OCI-LY1 (cell line): ENCODE results near the gene CNNM1.

Experiments
- H2AFZ ChIP-seq: fragments of 200-600 bp; sonication (generic), shearing (Covaris generic); 2 replicates; pipeline ENCODE4 v1.6.0; 2014; ENCODE audit warnings: antibody characterized with exemption, mild to moderate bottlenecking, low read length
- H3F3A ChIP-seq: fragments of 200-600 bp; sonication (generic), shearing (Covaris generic); 2 replicates; pipeline ENCODE4 v1.6.0; 2014; ENCODE audit warnings: mild to moderate bottlenecking, antibody characterized with exemption, low read length, moderate library complexity; ENCODE audit not compliant: insufficient read depth
- H3K27ac ChIP-seq: fragments of 200-600 bp; sonication (generic); 2 replicates; pipeline ENCODE4 v1.5.1; 2014; ENCODE audit warnings: low read length, mixed run types, mild to moderate bottlenecking, low read depth; ENCODE audit not compliant: poor library complexity, severe bottlenecking
- H3K27me3 ChIP-seq: fragments of 200-600 bp; sonication (generic); 2 replicates; pipeline ENCODE4 v1.6.0; 2014; ENCODE audit warnings: antibody characterized with exemption, mild to moderate bottlenecking, low read length, moderate library complexity; ENCODE audit not compliant: insufficient read depth
- H3K36me3 ChIP-seq: fragments of 200-600 bp; sonication (generic); 2 replicates; pipeline ENCODE4 v1.6.1; 2014; ENCODE audit warnings: mild to moderate bottlenecking, antibody characterized with exemption, low read length, moderate library complexity, mixed read lengths; ENCODE audit not compliant: insufficient read depth
- H3K4me1 ChIP-seq: fragments of 200-600 bp; sonication (generic); 2 replicates; pipeline ENCODE4 v1.5.1; 2014; ENCODE audit warnings: mild to moderate bottlenecking, low read length, moderate library complexity; ENCODE audit not compliant: insufficient read depth, severe bottlenecking
- H3K4me2 ChIP-seq: fragments of 200-600 bp; sonication (generic), shearing (Covaris generic); 2 replicates; pipeline ENCODE4 v1.6.1; 2014; ENCODE audit warnings: low read length
- H3K4me3 ChIP-seq: fragments of 200-600 bp; sonication (generic); 2 replicates; pipeline ENCODE4 v1.5.1; 2014; ENCODE audit warnings: low read length, low read depth, mild to moderate bottlenecking, mixed read lengths; ENCODE audit not compliant: poor library complexity, severe bottlenecking
- H3K79me2 ChIP-seq: fragments of 200-600 bp; shearing (Covaris generic); 2 replicates; pipeline ENCODE4 v1.6.1; 2016; ENCODE audit warnings: mixed run types, low read length, mixed read lengths; ENCODE audit not compliant: insufficient read depth
- H3K9ac ChIP-seq: fragments of 200-600 bp; sonication (generic), shearing (Covaris generic); 2 replicates; pipeline ENCODE4 v1.6.1; 2014; ENCODE audit warnings: mild to moderate bottlenecking, low read length, mixed read lengths
- H3K9me2 ChIP-seq: fragments of 200-600 bp; sonication (generic), shearing (Covaris generic); 2 replicates; pipeline ENCODE4 v1.6.1; 2014; ENCODE audit warnings: low read depth, mild to moderate bottlenecking, low read length, mixed read lengths
- H3K9me3 ChIP-seq: fragments of 200-600 bp; shearing (Covaris generic); 2 replicates; pipeline ENCODE4 v1.6.1; 2014; ENCODE audit warnings: low read length, mixed read lengths
- H4K20me1 ChIP-seq: fragments of 200-600 bp; sonication (generic), shearing (Covaris generic); 2 replicates; pipeline ENCODE4 v1.6.0; 2016; ENCODE audit warnings: mild to moderate bottlenecking, low read length; ENCODE audit not compliant: insufficient read depth
- EZH2 ChIP-seq: fragments of 200-600 bp; sonication (generic), shearing (Covaris generic); IDR thresholded peaks from 2 replicates; pipeline ENCODE4 v1.8.0; 2017; ENCODE audit warnings: borderline replicate concordance, mixed run types, mild to moderate bottlenecking, antibody characterized with exemption, low read length, moderate library complexity, mixed read lengths
- TF ChIP-seq, protein P1 (sequence below): fragments of 200-600 bp; sonication (generic), shearing (Covaris generic); IDR thresholded peaks from 2 replicates; pipeline ENCODE4 v1.5.1; 2017; ENCODE audit warnings: mild to moderate bottlenecking, antibody characterized with exemption, low read length, moderate library complexity, mixed read lengths

Gene CNNM1

DNA sequence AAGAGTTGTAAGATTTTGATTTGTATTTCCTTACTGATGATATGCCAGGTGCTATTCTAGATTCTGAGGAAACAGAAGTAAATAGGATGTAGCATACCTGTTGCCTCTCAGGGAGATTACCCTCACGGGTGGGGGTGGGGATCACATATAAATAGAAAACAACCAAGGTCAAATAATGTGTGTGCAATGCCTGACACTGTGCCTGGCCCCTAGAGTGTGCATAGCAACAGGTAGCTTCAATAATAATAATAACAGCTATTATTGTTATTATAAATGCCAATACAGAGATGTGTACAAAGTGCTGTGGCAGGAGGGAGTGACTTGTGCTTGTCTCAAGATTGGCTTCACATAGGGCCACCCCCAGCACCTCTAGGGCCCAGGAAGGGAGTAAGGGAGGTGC, 24.0 kb downstream of the CNNM1 start:
- no peaks in the 10 kb centered on the region for H4K20me1 ChIP-seq
- no peak overlapping the region for H3K27ac ChIP-seq
- H3K4me2 ChIP-seq, result no peak overlapping the region
- no peaks in the 10 kb centered on the region for H3K9me3 ChIP-seq
- no peaks in the 10 kb centered on the region for H3K79me2 ChIP-seq
- no peaks in the 10 kb centered on the region for H3K4me1 ChIP-seq
- no peaks in the 10 kb centered on the region for H3K27me3 ChIP-seq
- H3K9ac ChIP-seq, result no peak overlapping the region
- H3K9me2 ChIP-seq, result no peaks in the 10 kb centered on the region
- TF ChIP-seq, protein P1, sequence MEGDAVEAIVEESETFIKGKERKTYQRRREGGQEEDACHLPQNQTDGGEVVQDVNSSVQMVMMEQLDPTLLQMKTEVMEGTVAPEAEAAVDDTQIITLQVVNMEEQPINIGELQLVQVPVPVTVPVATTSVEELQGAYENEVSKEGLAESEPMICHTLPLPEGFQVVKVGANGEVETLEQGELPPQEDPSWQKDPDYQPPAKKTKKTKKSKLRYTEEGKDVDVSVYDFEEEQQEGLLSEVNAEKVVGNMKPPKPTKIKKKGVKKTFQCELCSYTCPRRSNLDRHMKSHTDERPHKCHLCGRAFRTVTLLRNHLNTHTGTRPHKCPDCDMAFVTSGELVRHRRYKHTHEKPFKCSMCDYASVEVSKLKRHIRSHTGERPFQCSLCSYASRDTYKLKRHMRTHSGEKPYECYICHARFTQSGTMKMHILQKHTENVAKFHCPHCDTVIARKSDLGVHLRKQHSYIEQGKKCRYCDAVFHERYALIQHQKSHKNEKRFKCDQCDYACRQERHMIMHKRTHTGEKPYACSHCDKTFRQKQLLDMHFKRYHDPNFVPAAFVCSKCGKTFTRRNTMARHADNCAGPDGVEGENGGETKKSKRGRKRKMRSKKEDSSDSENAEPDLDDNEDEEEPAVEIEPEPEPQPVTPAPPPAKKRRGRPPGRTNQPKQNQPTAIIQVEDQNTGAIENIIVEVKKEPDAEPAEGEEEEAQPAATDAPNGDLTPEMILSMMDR, result no peak
- TF ChIP-seq EZH2, result no peak
- no peaks in the 10 kb centered on the region for H3K36me3 ChIP-seq
- H3K4me3 ChIP-seq, result no peak overlapping the region
- H3F3A ChIP-seq, result no peaks in the 10 kb centered on the region
- H2AFZ ChIP-seq, result no peak overlapping the region

DNA sequence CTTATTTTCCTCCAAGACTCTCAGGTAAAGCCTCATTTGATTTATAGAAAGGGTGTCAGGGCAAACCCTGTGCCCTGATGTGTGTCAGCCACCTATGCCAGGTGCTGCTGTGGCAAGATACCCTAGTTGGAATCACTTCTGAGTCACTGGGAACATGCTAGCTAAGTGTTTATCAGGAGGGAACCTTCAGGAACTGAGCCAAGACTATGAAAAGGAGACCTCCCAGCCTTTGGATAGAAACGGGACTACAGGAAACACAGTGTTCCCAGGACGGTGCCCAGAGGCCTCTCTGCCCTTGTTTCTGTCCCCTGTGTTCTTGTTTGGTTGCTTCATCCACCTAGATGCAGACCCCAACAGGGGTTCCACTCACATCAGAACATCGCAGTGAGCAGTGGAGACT, 28.5 kb downstream of the CNNM1 start:
- Histone ChIP-seq H2AFZ (no peak overlapping the region), H3K79me2 (no peaks in the 10 kb centered on the region), H3F3A (no peaks in the 10 kb centered on the region), H3K36me3 (no peaks in the 10 kb centered on the region), H3K27ac (no peak overlapping the region), H4K20me1 (no peaks in the 10 kb centered on the region), H3K4me1 (no peaks in the 10 kb centered on the region), H3K9me3 (no peaks in the 10 kb centered on the region), H3K4me3 (no peak overlapping the region), H3K9ac (no peak overlapping the region), H3K9me2 (no peaks in the 10 kb centered on the region), H3K27me3 (no peaks in the 10 kb centered on the region), H3K4me2 (no peak overlapping the region)
- TF ChIP-seq, protein P1, result no peak
- no peak for TF ChIP-seq EZH2

DNA sequence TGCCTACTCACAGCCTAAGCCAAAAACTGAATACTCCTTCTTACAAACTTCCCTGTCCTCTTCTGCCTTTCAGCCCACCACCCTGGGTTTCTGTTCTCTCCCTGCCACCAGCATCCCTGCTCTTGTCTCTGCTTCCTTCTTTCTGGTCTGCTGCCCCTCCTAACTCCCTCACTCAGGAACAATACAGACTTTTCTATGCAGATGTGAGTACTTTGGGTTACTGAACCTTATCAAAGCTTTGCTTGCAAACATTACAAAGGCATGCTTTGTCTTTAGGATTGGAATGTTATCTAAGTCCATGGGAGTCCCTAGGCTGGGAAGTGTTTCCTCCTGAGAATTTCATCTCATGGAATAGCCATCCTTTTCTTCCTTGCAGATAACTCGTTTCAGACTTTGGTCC, 28.9 kb downstream of the CNNM1 start:
- H3K9ac ChIP-seq, result no peak overlapping the region
- no peak overlapping the region for H3K4me3 ChIP-seq
- H3F3A ChIP-seq, result no peaks in the 10 kb centered on the region
- no peak overlapping the region for H3K27ac ChIP-seq
- TF ChIP-seq EZH2, result no peak
- TF ChIP-seq, protein P1, result no peak
- H3K36me3 ChIP-seq, result no peaks in the 10 kb centered on the region
- no peak overlapping the region for H2AFZ ChIP-seq
- H3K79me2 ChIP-seq, result no peaks in the 10 kb centered on the region
- H3K27me3 ChIP-seq, result no peaks in the 10 kb centered on the region
- H3K4me1 ChIP-seq, result no peaks in the 10 kb centered on the region
- no peaks in the 10 kb centered on the region for H4K20me1 ChIP-seq
- H3K4me2 ChIP-seq, result no peak overlapping the region
- no peaks in the 10 kb centered on the region for H3K9me2 ChIP-seq
- H3K9me3 ChIP-seq, result no peaks in the 10 kb centered on the region
